Mucosa of descending colon (tissue), 3 donors: ENCODE data around the gene AFDN. TPM values are rescaled to one million over a fixed set of nuclear protein-coding genes. Genes with fewer than 3 reads are reported as not detected.

Source experiments
- ATAC-seq: fragments of 200-7000 bp; cut with Tn5 transposase; one replicate; pipeline ENCODE4 v1.9.1; 2020; ENCODE audit warnings: mild to moderate bottlenecking, moderate library complexity
- DNase-seq, 3 donors: peaks; one replicate each; pipeline ENCODE4 v3.0.0-alpha.2; 2020
- H3K36me3 ChIP-seq: fragments of 200-600 bp; one replicate; pipeline ENCODE4 v1.8.0; 2021; ENCODE audit warnings: low read depth, mild to moderate bottlenecking
- H3K4me1 ChIP-seq: fragments of 200-600 bp; one replicate; pipeline ENCODE4 v1.8.0; 2021; ENCODE audit warnings: low read depth, mild to moderate bottlenecking
- H3K4me3 ChIP-seq: fragments of 200-600 bp; one replicate; pipeline ENCODE4 v1.8.0; 2021; ENCODE audit warnings: mild to moderate bottlenecking
- H3K9me3 ChIP-seq: fragments of 200-600 bp; one replicate; pipeline ENCODE4 v1.8.0; 2021; ENCODE audit warnings: mild to moderate bottlenecking
- CTCF ChIP-seq: fragments of 200-600 bp; IDR thresholded peaks from one replicate; pipeline ENCODE4 v1.8.0; 2022; ENCODE audit warnings: antibody characterized with exemption, mild to moderate bottlenecking
- intact Hi-C, 2 donors: fragments of 100-400 bp; cut with DNase I in 1 of 2; cut with micrococcal nuclease in 1 of 2; formaldehyde crosslinking; loops; one replicate each; pipeline versions ENCODE4 v1.11.0 to v1.11.1; 2022; cut with DNase I, micrococcal nuclease
- total RNA-seq, 3 donors: library from RNA; stranded (reverse); fragmentation: NEBNext Ultra II Directional in 2 of 3; extraction: Animal tissue kit (Norgen Biotek cat#: 25700) in 2 of 3; gene quantifications; one replicate each; pipeline versions ENCODE4 v1.2.1 to v1.2.4, GENCODE V29; 2021 to 2023
- donor health status: DM: no; HTN: no; CAD: no; lungs with moderate emphysema.
- donor health status: DM: no; HTN: no; CAD: no.
- donor health status: DM: no; HTN: yes; CAD: no.

AFDN gene
- total RNA-seq, 3 donors from 2014 or later, result 168 to 231 (median 208) TPM

GRCh38 chr6:167965592-167966539, 139.2 kb downstream of the AFDN start:
- intact Hi-C loops, result no loop called here
- no peaks in the 10 kb centered on the region for H3K36me3 ChIP-seq
- H3K4me1 ChIP-seq, result peaks cover 11% of the 10 kb centered on the region
- peak; percentile 76 for ATAC-seq
- H3K9me3 ChIP-seq, result no peaks in the 10 kb centered on the region
- peak; percentile 58 to 61 (median 60) for DNase-seq
- H3K4me3 ChIP-seq, result no peak overlapping the region
- no peak for TF ChIP-seq CTCF

GRCh38 chr6:167966540-167966905, 139.8 kb downstream of the AFDN start:
- H3K4me3 ChIP-seq, result no peak overlapping the region
- intact Hi-C loops, result no loop called here
- ATAC-seq, result no peak
- peaks cover 11% of the 10 kb centered on the region for H3K4me1 ChIP-seq
- no peak for TF ChIP-seq CTCF
- no peaks in the 10 kb centered on the region for H3K36me3 ChIP-seq
- no peak for DNase-seq
- H3K9me3 ChIP-seq, result no peaks in the 10 kb centered on the region

- DNase-seq (peak in 2 of 3 donors; percentile 65 to 68), ATAC-seq (no peak)
- Histone ChIP-seq H3K9me3 (no peaks in the 10 kb centered on the region), H3K36me3 (no peaks in the 10 kb centered on the region), H3K4me1 (peaks cover 11% of the 10 kb centered on the region), H3K4me3 (no peak overlapping the region)
- peak; percentile 30 for TF ChIP-seq CTCF
- intact Hi-C loops, result no loop called here
These were observed 141.4 kb downstream of the AFDN start for GRCh38 chr6:167968091-167968490.

GRCh38 chr6:167970230-167970629, 143.5 kb downstream of the AFDN start:
- DNase-seq (no peak), ATAC-seq (no peak)
- Histone ChIP-seq H3K4me1 (peaks cover 11% of the 10 kb centered on the region), H3K9me3 (no peaks in the 10 kb centered on the region), H3K4me3 (no peak overlapping the region), H3K36me3 (no peaks in the 10 kb centered on the region)
- TF ChIP-seq CTCF, result no peak
- intact Hi-C loops, result no loop called here

GRCh38 chr6:167972193-167972592, 145.5 kb downstream of the AFDN start:
- intact Hi-C loops, result no loop called here
- Histone ChIP-seq H3K4me3 (no peak overlapping the region), H3K36me3 (no peaks in the 10 kb centered on the region), H3K9me3 (no peaks in the 10 kb centered on the region), H3K4me1 (peaks cover 7% of the 10 kb centered on the region)
- TF ChIP-seq CTCF, result no peak
- ATAC-seq, result no peak
- DNase-seq, result no peak
